ENCODE results near the gene ZNF709.
"Not testable (repeated sequence)": the region's sequence is repeated elsewhere in the genome, so short reads cannot be mapped to it uniquely, and the experiment has no call there.

Gene ZNF709

GRCh38 chr19:12465211-12465610 is 19.4 kb downstream of the ZNF709 start:
- H3K36me3 ChIP-seq, result no peaks in the 10 kb centered on the region
- no peak for TF ChIP-seq CTCF (IDR thresholded peaks at IDR 0.05; ENCODE audit: low read depth, low read length)
- peaks cover 3% of the 10 kb centered on the region; the same call in 1 of the 2 replicates for H3K9me3 ChIP-seq
- no peak overlapping the region for H3K4me3 ChIP-seq (ENCODE audit: low read depth, low read length)
- no peaks in the 10 kb centered on the region for H3K4me1 ChIP-seq
- no peaks in the 10 kb centered on the region for H3K27me3 ChIP-seq
- no peak for DNase-seq

- Histone ChIP-seq H3K4me3 (ENCODE audit: low read depth, low read length) (no peak overlapping the region), H3K36me3 (no peaks in the 10 kb centered on the region), H3K27me3 (no peaks in the 10 kb centered on the region), H3K9me3 (peaks cover 3% of the 10 kb centered on the region; the same call in 1 of the 2 replicates), H3K4me1 (no peaks in the 10 kb centered on the region)
- DNase-seq, result no peak
- TF ChIP-seq CTCF (IDR thresholded peaks at IDR 0.05; ENCODE audit: low read depth, low read length), result no peak
Observed at GRCh38 chr19:12464769-12465168, 19.8 kb downstream of the ZNF709 start.

GRCh38 chr19:12464139-12464538 is 20.5 kb downstream of the ZNF709 start:
- not testable (repeated sequence) for H3K9me3 ChIP-seq; H3K36me3 ChIP-seq; H3K4me3 ChIP-seq (ENCODE audit: low read depth, low read length); DNase-seq; H3K4me1 ChIP-seq; H3K27me3 ChIP-seq

- no peak for DNase-seq
Observed at GRCh38 chr19:12453495-12453894, 31.1 kb downstream of the ZNF709 start.

GRCh38 chr19:12450844-12451243 is 33.8 kb downstream of the ZNF709 start:
- TF ChIP-seq CTCF (IDR thresholded peaks at IDR 0.05; ENCODE audit: low read depth, low read length), result no peak
- no peak for DNase-seq
- Histone ChIP-seq H3K27me3 (no peaks in the 10 kb centered on the region), H3K36me3 (no peaks in the 10 kb centered on the region), H3K9me3 (peaks cover 3% of the 10 kb centered on the region; the same call in 1 of the 2 replicates), H3K4me1 (no peaks in the 10 kb centered on the region), H3K4me3 (ENCODE audit: low read depth, low read length) (no peak overlapping the region)

More at GRCh38 chr19:12453495-12453894, 31.1 kb downstream of the ZNF709 start:
- H3K4me3 ChIP-seq (ENCODE audit: low read depth, low read length), result no peak overlapping the region
- peaks cover 3% of the 10 kb centered on the region; the same call in 1 of the 2 replicates for H3K9me3 ChIP-seq
- TF ChIP-seq CTCF (IDR thresholded peaks at IDR 0.05; ENCODE audit: low read depth, low read length), result no peak
- H3K27me3 ChIP-seq, result no peaks in the 10 kb centered on the region
- no peaks in the 10 kb centered on the region for H3K36me3 ChIP-seq
- no peaks in the 10 kb centered on the region for H3K4me1 ChIP-seq

- Histone ChIP-seq H3K4me3 (ENCODE audit: low read depth, low read length) (no peak overlapping the region), H3K4me1 (no peaks in the 10 kb centered on the region), H3K36me3 (no peaks in the 10 kb centered on the region), H3K9me3 (peaks cover 3% of the 10 kb centered on the region; the same call in 1 of the 2 replicates), H3K27me3 (no peaks in the 10 kb centered on the region)
- no peak for DNase-seq
- no peak for TF ChIP-seq CTCF (IDR thresholded peaks at IDR 0.05; ENCODE audit: low read depth, low read length)
Observed at GRCh38 chr19:12448808-12449207, 35.8 kb downstream of the ZNF709 start.
